HEK293 (cell line): ENCODE results near the gene FBLN2.
A peak's percentile ranks its signal among the peaks of the same experiment; 100 is the strongest.

Experiments
- ATF2 ChIP-seq: fragments of 450-650 bp; formaldehyde crosslinking; IDR thresholded peaks from 2 replicates; pipeline ENCODE4 v1.5.1; 2016; ENCODE audit warnings: missing biosample characterization, missing genetic modification characterization, low read depth
- IKZF3 ChIP-seq: fragments of 450-650 bp; IDR thresholded peaks from 2 replicates; pipeline ENCODE4 v1.5.0; 2018; ENCODE audit warnings: missing biosample characterization, mild to moderate bottlenecking, missing genetic modification characterization, moderate library complexity
- KLF10 ChIP-seq: fragments of 450-650 bp; IDR thresholded peaks from 2 replicates; pipeline ENCODE4 v1.5.1; 2018; ENCODE audit warnings: missing biosample characterization, mild to moderate bottlenecking, missing genetic modification characterization
- OSR2 ChIP-seq: fragments of 450-650 bp; formaldehyde crosslinking; IDR thresholded peaks from 2 replicates; pipeline ENCODE4 v1.5.1; 2016; ENCODE audit warnings: missing biosample characterization, missing genetic modification characterization
- PBX3 ChIP-seq: sonication (generic); formaldehyde crosslinking; IDR thresholded peaks from 2 replicates; pipeline ENCODE4 v1.8.1; 2022; ENCODE audit warnings: mild to moderate bottlenecking, moderate library complexity, missing genetic modification reagents
- RBAK ChIP-seq: fragments of 450-650 bp; formaldehyde crosslinking; IDR thresholded peaks from 2 replicates; pipeline ENCODE4 v1.5.1; 2016; ENCODE audit warnings: missing biosample characterization, missing genetic modification characterization
- SCRT1 ChIP-seq: fragments of 450-650 bp; formaldehyde crosslinking; IDR thresholded peaks from 2 replicates; pipeline ENCODE4 v1.5.1; 2016; ENCODE audit warnings: missing biosample characterization, missing genetic modification characterization, borderline replicate concordance
- SETDB1 ChIP-seq: IDR thresholded peaks from one replicate; pipeline ENCODE4 v1.6.1; 2017; ENCODE audit warnings: mild to moderate bottlenecking, low read length, moderate library complexity, mixed read lengths; ENCODE audit not compliant: insufficient read length
- SP7 ChIP-seq: fragments of 450-650 bp; formaldehyde crosslinking; IDR thresholded peaks from 2 replicates; pipeline ENCODE4 v1.5.1; 2016; ENCODE audit warnings: missing biosample characterization, missing genetic modification characterization
- ZEB2 ChIP-seq: fragments of 450-650 bp; formaldehyde crosslinking; IDR thresholded peaks from 2 replicates; pipeline ENCODE4 v1.5.1; 2016; ENCODE audit warnings: missing biosample characterization, missing genetic modification characterization
- ZFP41 ChIP-seq: fragments of 450-650 bp; formaldehyde crosslinking; IDR thresholded peaks from 2 replicates; pipeline ENCODE4 v1.5.1; 2016; ENCODE audit warnings: missing biosample characterization, missing genetic modification characterization, borderline replicate concordance
- ZNF114 ChIP-seq: fragments of 450-650 bp; formaldehyde crosslinking; IDR thresholded peaks from 2 replicates; pipeline ENCODE4 v1.5.0; 2017; ENCODE audit warnings: missing biosample characterization, missing genetic modification characterization
- ZNF121 ChIP-seq: fragments of 450-650 bp; formaldehyde crosslinking; IDR thresholded peaks from 2 replicates; pipeline ENCODE4 v1.5.1; 2016; ENCODE audit warnings: missing biosample characterization, missing genetic modification characterization
- ZNF138 ChIP-seq: fragments of 450-650 bp; formaldehyde crosslinking; IDR thresholded peaks from 2 replicates; pipeline ENCODE4 v1.5.1; 2016; ENCODE audit warnings: missing biosample characterization, missing genetic modification characterization, borderline replicate concordance
- ZNF157 ChIP-seq: fragments of 450-650 bp; formaldehyde crosslinking; IDR thresholded peaks from 2 replicates; pipeline ENCODE4 v1.5.1; 2016; ENCODE audit warnings: missing biosample characterization, missing genetic modification characterization
- ZNF221 ChIP-seq: fragments of 450-650 bp; formaldehyde crosslinking; IDR thresholded peaks from 2 replicates; pipeline ENCODE4 v1.5.1; 2017; ENCODE audit warnings: missing biosample characterization, missing genetic modification characterization, borderline replicate concordance
- ZNF23 ChIP-seq: fragments of 450-650 bp; formaldehyde crosslinking; IDR thresholded peaks from 2 replicates; pipeline ENCODE4 v1.5.1; 2016; ENCODE audit warnings: missing biosample characterization, missing genetic modification characterization, borderline replicate concordance
- ZNF433 ChIP-seq: fragments of 450-650 bp; formaldehyde crosslinking; IDR thresholded peaks from 2 replicates; pipeline ENCODE4 v1.5.1; 2016; ENCODE audit warnings: missing biosample characterization, missing genetic modification characterization, low read depth
- ZNF514 ChIP-seq: fragments of 450-650 bp; formaldehyde crosslinking; IDR thresholded peaks from 2 replicates; pipeline ENCODE4 v1.5.1; 2016; ENCODE audit warnings: missing biosample characterization, missing genetic modification characterization
- ZNF521 ChIP-seq: fragments of 450-650 bp; formaldehyde crosslinking; IDR thresholded peaks from 2 replicates; pipeline ENCODE4 v1.5.1; 2017; ENCODE audit warnings: missing biosample characterization, mild to moderate bottlenecking, missing genetic modification characterization
- ZNF585B ChIP-seq: fragments of 450-650 bp; formaldehyde crosslinking; IDR thresholded peaks from 2 replicates; pipeline ENCODE4 v1.5.1; 2016; ENCODE audit warnings: missing biosample characterization, missing genetic modification characterization
- ZNF624 ChIP-seq: fragments of 450-650 bp; formaldehyde crosslinking; IDR thresholded peaks from 2 replicates; pipeline ENCODE4 v1.5.1; 2017; ENCODE audit warnings: missing biosample characterization, missing genetic modification characterization
- ZNF692 ChIP-seq: fragments of 450-650 bp; formaldehyde crosslinking; IDR thresholded peaks from 2 replicates; pipeline ENCODE4 v1.5.1; 2016; ENCODE audit warnings: missing biosample characterization, missing genetic modification characterization
- ZNF843 ChIP-seq: fragments of 450-650 bp; formaldehyde crosslinking; IDR thresholded peaks from 2 replicates; pipeline ENCODE4 v1.5.1; 2016; ENCODE audit warnings: missing biosample characterization, missing genetic modification characterization
- ZSCAN18 ChIP-seq: fragments of 450-650 bp; formaldehyde crosslinking; IDR thresholded peaks from 2 replicates; pipeline ENCODE4 v1.5.1; 2016; ENCODE audit warnings: missing biosample characterization, missing genetic modification characterization
- TF ChIP-seq, protein P1 (sequence below): fragments of 450-650 bp; formaldehyde crosslinking; IDR thresholded peaks from 2 replicates; pipeline ENCODE4 v1.5.1; 2017; ENCODE audit warnings: missing biosample characterization, missing genetic modification characterization
- TF ChIP-seq, protein P2 (sequence below): fragments of 450-650 bp; formaldehyde crosslinking; IDR thresholded peaks from 2 replicates; pipeline ENCODE4 v1.5.1; 2016; ENCODE audit warnings: missing biosample characterization, missing genetic modification characterization, borderline replicate concordance
- TF ChIP-seq, protein P3 (sequence below): fragments of 450-650 bp; formaldehyde crosslinking; IDR thresholded peaks from 2 replicates; pipeline ENCODE4 v1.5.1; 2016; ENCODE audit warnings: missing biosample characterization, missing genetic modification characterization
- TF ChIP-seq, protein P4 (sequence below): fragments of 450-650 bp; formaldehyde crosslinking; IDR thresholded peaks from 2 replicates; pipeline ENCODE4 v1.5.1; 2016; ENCODE audit warnings: missing biosample characterization, missing genetic modification characterization

The FBLN2 gene

DNA sequence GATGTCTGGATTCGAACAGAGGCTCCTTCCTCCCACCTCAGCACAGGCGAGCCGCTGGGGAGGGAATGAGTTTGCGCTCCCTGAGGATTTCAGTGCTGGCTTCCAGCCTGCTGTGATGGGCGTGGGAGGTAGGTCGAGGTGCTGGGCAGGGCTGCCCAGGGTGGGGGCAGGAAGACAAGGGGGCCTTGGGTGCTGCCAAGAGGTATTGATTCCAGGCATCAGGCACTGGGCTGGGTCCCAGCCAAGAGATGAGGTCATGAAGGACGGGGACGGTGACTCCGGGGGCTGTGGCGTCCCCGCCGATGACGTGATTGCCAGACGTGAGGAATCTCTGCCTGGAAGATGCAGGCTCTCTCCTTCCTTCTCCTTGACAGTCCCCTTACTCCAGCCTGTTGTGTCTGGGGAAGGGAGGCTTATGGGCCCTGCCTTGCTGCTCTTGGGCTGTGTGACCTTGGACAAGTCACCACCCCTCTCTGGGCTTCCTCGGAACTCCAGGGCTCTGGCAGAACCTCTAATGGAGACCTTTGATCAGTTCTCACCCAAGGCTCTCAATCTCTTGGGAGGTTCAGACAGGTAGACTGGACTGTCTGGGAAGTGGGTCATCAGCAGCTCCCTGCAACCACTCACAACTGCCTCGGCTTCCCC is 116.8 kb downstream of the FBLN2 start (continued):
- TF ChIP-seq, protein P1, sequence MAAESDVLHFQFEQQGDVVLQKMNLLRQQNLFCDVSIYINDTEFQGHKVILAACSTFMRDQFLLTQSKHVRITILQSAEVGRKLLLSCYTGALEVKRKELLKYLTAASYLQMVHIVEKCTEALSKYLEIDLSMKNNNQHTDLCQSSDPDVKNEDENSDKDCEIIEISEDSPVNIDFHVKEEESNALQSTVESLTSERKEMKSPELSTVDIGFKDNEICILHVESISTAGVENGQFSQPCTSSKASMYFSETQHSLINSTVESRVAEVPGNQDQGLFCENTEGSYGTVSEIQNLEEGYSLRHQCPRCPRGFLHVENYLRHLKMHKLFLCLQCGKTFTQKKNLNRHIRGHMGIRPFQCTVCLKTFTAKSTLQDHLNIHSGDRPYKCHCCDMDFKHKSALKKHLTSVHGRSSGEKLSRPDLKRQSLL (tag by site-specific recombination), result no peak
- TF ChIP-seq, protein P2, sequence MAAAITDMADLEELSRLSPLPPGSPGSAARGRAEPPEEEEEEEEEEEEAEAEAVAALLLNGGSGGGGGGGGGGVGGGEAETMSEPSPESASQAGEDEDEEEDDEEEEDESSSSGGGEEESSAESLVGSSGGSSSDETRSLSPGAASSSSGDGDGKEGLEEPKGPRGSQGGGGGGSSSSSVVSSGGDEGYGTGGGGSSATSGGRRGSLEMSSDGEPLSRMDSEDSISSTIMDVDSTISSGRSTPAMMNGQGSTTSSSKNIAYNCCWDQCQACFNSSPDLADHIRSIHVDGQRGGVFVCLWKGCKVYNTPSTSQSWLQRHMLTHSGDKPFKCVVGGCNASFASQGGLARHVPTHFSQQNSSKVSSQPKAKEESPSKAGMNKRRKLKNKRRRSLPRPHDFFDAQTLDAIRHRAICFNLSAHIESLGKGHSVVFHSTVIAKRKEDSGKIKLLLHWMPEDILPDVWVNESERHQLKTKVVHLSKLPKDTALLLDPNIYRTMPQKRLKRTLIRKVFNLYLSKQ, result no peak
- TF ChIP-seq ZNF157 (tag by site-specific recombination) (no peak), OSR2 (no peak), ZSCAN18 (tag by site-specific recombination) (no peak), ZNF114 (tag by site-specific recombination) (no peak), ZEB2 (tag by site-specific recombination) (peak; percentile 64; the same call in 1 of the 2 replicates), ZNF585B (tag by site-specific recombination) (no peak), ZNF521 (tag by site-specific recombination) (no peak), KLF10 (tag by site-specific recombination) (no peak), ATF2 (peak; percentile 94), ZNF624 (tag by site-specific recombination) (no peak), ZNF138 (tag by site-specific recombination) (no peak), ZNF843 (peak; percentile 31; the same call in 1 of the 2 replicates), SCRT1 (no peak), ZFP41 (no peak), ZNF23 (tag by site-specific recombination) (no peak), SP7 (tag by site-specific recombination) (peak; percentile 38; the same call in 1 of the 2 replicates), SETDB1 (no peak), RBAK (tag by site-specific recombination) (no peak), ZNF514 (tag by site-specific recombination) (no peak), ZNF433 (no peak), PBX3 (CRISPR knock-in tag) (no peak), ZNF221 (tag by site-specific recombination) (no peak), IKZF3 (tag by site-specific recombination) (no peak), ZNF121 (no peak), ZNF692 (tag by site-specific recombination) (peak; percentile 55; the same call in 1 of the 2 replicates)
- TF ChIP-seq, protein P3, sequence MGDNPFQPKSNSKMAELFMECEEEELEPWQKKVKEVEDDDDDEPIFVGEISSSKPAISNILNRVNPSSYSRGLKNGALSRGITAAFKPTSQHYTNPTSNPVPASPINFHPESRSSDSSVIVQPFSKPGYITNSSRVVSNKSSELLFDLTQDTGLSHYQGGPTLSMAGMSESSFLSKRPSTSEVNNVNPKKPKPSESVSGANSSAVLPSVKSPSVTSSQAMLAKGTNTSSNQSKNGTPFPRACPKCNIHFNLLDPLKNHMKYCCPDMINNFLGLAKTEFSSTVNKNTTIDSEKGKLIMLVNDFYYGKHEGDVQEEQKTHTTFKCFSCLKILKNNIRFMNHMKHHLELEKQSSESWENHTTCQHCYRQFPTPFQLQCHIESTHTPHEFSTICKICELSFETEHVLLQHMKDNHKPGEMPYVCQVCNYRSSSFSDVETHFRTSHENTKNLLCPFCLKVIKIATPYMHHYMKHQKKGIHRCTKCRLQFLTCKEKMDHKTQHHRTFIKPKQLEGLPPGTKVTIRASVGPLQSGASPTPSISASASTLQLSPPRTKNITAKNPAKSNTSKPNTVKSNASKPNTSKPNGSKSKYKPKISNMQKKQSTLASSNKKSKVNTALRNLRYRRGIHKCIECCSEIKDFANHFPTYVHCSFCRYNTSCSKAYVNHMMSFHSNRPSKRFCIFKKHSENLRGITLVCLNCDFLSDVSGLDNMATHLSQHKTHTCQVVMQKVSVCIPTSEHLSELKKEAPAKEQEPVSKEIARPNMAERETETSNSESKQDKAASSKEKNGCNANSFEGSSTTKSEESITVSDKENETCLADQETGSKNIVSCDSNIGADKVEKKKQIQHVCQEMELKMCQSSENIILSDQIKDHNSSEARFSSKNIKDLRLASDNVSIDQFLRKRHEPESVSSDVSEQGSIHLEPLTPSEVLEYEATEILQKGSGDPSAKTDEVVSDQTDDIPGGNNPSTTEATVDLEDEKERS (tag by site-specific recombination), result no peak
- TF ChIP-seq, protein P4, sequence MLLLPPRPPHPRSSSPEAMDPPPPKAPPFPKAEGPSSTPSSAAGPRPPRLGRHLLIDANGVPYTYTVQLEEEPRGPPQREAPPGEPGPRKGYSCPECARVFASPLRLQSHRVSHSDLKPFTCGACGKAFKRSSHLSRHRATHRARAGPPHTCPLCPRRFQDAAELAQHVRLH, result no peak
